GM19351 (cell line): ENCODE measurements around the gene HBA1.
"Not testable (repeated sequence)": the region's sequence is repeated elsewhere in the genome, so short reads cannot be mapped to it uniquely, and the experiment has no call there.

Source experiments
- ATAC-seq: cut with Tn5 transposase; IDR thresholded peaks from one replicate; pipeline ENCODE4 v1.9.1; 2021; ENCODE audit warnings: mild to moderate bottlenecking, moderate library complexity; ENCODE audit not compliant: unreplicated experiment

HBA1 gene

GRCh38 chr16:193441-193840 is 17.0 kb downstream of the HBA1 start:
- ATAC-seq: no peak

GRCh38 chr16:194516-194915 is 18.0 kb downstream of the HBA1 start:
- no peak for ATAC-seq

GRCh38 chr16:200388-200787 is 23.9 kb downstream of the HBA1 start:
- ATAC-seq: no peak

- no peak for ATAC-seq
Observed at GRCh38 chr16:203246-203645, 26.8 kb downstream of the HBA1 start.

GRCh38 chr16:204046-204445 is 27.6 kb downstream of the HBA1 start:
- not testable (repeated sequence) for ATAC-seq

GRCh38 chr16:209359-209758 is 32.9 kb downstream of the HBA1 start:
- not testable (repeated sequence) for ATAC-seq

GRCh38 chr16:211631-212180 is 35.2 kb downstream of the HBA1 start:
- not testable (repeated sequence) for ATAC-seq

- no peak for ATAC-seq
Observed at GRCh38 chr16:212999-213398, 36.5 kb downstream of the HBA1 start.

- ATAC-seq: no peak
Observed at GRCh38 chr16:220021-220420, 43.5 kb downstream of the HBA1 start.
